Measurements from ENCODE around the gene AMN1.
"Not testable (repeated sequence)": the region's sequence is repeated elsewhere in the genome, so short reads cannot be mapped to it uniquely, and the experiment has no call there.

GRCh38 chr12:31708118-31708517, 20.7 kb downstream of the AMN1 start:
- TF ChIP-seq, protein P1, sequence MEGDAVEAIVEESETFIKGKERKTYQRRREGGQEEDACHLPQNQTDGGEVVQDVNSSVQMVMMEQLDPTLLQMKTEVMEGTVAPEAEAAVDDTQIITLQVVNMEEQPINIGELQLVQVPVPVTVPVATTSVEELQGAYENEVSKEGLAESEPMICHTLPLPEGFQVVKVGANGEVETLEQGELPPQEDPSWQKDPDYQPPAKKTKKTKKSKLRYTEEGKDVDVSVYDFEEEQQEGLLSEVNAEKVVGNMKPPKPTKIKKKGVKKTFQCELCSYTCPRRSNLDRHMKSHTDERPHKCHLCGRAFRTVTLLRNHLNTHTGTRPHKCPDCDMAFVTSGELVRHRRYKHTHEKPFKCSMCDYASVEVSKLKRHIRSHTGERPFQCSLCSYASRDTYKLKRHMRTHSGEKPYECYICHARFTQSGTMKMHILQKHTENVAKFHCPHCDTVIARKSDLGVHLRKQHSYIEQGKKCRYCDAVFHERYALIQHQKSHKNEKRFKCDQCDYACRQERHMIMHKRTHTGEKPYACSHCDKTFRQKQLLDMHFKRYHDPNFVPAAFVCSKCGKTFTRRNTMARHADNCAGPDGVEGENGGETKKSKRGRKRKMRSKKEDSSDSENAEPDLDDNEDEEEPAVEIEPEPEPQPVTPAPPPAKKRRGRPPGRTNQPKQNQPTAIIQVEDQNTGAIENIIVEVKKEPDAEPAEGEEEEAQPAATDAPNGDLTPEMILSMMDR (conservative IDR thresholded peaks at IDR 0.05; ENCODE audit: low read depth, low read length) = not testable (repeated sequence)
- TF ChIP-seq EZH2 (IDR thresholded peaks at IDR 0.05; ENCODE audit: low read length, unreplicated experiment); EZH2phosphoT487 (IDR thresholded peaks at IDR 0.05; ENCODE audit: borderline replicate concordance, low read length): not testable (repeated sequence)

Data from PC-3 (cell line).